Measurements from ENCODE around the gene GNPDA1. TPM values are rescaled to one million over a fixed set of nuclear protein-coding genes. Genes with fewer than 3 reads are reported as not detected.

GNPDA1 gene
- total RNA-seq, 1 experiment from 2014 or later: 99.9 TPM

DNA sequence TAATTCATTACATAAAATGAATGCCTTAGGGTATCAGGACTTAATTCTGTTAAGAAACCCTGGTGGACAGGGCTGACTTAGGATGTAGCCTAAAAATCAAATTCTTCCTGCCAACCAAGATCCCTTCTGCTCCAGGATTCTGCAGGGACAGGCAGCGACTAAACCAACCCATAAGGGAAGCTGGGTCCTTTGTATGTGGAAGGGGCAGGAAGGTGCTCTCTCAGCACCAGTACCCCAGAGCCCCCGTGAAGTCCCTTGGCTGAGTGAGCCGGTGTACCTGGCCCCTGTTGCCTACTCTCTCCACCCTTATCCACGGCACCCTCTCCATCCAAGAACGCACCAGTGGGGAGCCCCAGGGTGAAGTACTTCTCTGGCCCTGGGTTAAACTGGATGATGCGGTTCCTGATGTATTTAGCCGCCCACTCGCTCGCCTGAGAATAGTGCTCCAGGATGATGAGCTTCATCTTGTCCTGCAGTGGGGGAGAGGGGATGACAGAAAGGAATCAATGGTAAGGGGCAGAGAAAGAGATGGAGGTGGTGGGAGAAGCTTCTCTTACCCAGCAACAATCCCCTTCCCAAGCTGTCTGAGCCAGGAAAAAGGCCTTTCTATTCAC lies 1.1 kb downstream of the GNPDA1 start:
- H3K9me3 ChIP-seq (ENCODE audit: control insufficient read depth, insufficient read depth, low read depth, low read length): no peaks in the 10 kb centered on the region
- intact Hi-C loops (cut with micrococcal nuclease; ENCODE audit: unreplicated experiment) (loop anchor here (2.0 kb wide), 1 partner anchor 133 kb away; no protein-coding TSS in a partner anchor), in situ Hi-C loops (cut with HindIII; ENCODE audit: low pct_unique_long_range_greater_than_20kb, low sequenced_read_pairs) (no loop called here)
- H3K4me3 ChIP-seq (ENCODE audit: low read depth in 2 of 2, low read length in 2 of 2): peak overlapping the region; percentile 83 to 99
- no peak for ATAC-seq
- peaks cover 25% of the 10 kb centered on the region for H3K4me1 ChIP-seq (ENCODE audit: control insufficient read depth, insufficient read depth, low read length)
- H3K27me3 ChIP-seq (ENCODE audit: control insufficient read depth, insufficient read depth, low read length): no peaks in the 10 kb centered on the region
- peak overlapping the region; percentile 96 for H3K27ac ChIP-seq (ENCODE audit: low read length)
- POLR2A ChIA-PET: no interaction called here
- BruUV-seq (replicated peaks): TSS peak; percentile 63
- peaks cover 3% of the 10 kb centered on the region for H3K36me3 ChIP-seq (ENCODE audit: control insufficient read depth, insufficient read depth, low read length)
- CTCF ChIA-PET: interaction anchor here (0.5 to 1.5 kb wide), 5 partner anchors 13 to 313 kb away, joined by 3 to 12 read pairs (median 6); partner anchors contain the start of gene SPRY4
- no peak for DNase-seq (ENCODE audit: low read depth, low spot score)
- no peak for TF ChIP-seq TCF7L2 (IDR thresholded peaks at IDR 0.05; ENCODE audit: low read depth, low read length)
- TF ChIP-seq, protein P1, sequence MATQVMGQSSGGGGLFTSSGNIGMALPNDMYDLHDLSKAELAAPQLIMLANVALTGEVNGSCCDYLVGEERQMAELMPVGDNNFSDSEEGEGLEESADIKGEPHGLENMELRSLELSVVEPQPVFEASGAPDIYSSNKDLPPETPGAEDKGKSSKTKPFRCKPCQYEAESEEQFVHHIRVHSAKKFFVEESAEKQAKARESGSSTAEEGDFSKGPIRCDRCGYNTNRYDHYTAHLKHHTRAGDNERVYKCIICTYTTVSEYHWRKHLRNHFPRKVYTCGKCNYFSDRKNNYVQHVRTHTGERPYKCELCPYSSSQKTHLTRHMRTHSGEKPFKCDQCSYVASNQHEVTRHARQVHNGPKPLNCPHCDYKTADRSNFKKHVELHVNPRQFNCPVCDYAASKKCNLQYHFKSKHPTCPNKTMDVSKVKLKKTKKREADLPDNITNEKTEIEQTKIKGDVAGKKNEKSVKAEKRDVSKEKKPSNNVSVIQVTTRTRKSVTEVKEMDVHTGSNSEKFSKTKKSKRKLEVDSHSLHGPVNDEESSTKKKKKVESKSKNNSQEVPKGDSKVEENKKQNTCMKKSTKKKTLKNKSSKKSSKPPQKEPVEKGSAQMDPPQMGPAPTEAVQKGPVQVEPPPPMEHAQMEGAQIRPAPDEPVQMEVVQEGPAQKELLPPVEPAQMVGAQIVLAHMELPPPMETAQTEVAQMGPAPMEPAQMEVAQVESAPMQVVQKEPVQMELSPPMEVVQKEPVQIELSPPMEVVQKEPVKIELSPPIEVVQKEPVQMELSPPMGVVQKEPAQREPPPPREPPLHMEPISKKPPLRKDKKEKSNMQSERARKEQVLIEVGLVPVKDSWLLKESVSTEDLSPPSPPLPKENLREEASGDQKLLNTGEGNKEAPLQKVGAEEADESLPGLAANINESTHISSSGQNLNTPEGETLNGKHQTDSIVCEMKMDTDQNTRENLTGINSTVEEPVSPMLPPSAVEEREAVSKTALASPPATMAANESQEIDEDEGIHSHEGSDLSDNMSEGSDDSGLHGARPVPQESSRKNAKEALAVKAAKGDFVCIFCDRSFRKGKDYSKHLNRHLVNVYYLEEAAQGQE (IDR thresholded peaks at IDR 0.05; ENCODE audit: insufficient read depth in 1 of 2, low read depth in 2 of 2, low read length in 1 of 2): no peak
- TF ChIP-seq, protein P2, sequence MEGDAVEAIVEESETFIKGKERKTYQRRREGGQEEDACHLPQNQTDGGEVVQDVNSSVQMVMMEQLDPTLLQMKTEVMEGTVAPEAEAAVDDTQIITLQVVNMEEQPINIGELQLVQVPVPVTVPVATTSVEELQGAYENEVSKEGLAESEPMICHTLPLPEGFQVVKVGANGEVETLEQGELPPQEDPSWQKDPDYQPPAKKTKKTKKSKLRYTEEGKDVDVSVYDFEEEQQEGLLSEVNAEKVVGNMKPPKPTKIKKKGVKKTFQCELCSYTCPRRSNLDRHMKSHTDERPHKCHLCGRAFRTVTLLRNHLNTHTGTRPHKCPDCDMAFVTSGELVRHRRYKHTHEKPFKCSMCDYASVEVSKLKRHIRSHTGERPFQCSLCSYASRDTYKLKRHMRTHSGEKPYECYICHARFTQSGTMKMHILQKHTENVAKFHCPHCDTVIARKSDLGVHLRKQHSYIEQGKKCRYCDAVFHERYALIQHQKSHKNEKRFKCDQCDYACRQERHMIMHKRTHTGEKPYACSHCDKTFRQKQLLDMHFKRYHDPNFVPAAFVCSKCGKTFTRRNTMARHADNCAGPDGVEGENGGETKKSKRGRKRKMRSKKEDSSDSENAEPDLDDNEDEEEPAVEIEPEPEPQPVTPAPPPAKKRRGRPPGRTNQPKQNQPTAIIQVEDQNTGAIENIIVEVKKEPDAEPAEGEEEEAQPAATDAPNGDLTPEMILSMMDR (IDR thresholded peaks at IDR 0.05): no peak

DNA sequence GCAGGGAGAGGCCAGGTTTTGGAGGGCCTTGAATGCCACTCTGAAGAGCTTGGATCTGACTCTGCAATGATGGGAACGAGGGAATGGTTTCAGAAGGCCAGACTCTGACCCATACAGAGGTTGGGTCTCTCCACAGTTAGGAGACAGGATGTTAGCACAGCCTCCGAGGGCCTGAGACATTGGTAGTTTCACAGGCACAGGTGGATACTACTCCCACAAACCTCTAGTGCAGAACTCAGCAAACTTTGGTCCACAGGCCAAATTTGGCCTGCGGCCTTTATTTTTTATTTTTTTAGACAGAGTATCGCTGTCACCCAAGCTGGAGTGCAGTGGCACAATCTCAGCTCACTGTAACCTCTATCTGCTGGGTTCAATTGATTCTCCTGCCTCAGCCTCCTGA lies 2.9 kb downstream of the GNPDA1 start:
- ChIA-PET POLR2A (interaction anchor here (0.5 to 0.6 kb wide), 2 partner anchors 71 to 539 kb away, joined by 4 read pairs; no protein-coding TSS in a partner anchor), CTCF (interaction anchor here (0.6 kb wide), 2 partner anchors 52 to 353 kb away, joined by 3 read pairs; no protein-coding TSS in a partner anchor)
- no TSS peak for BruUV-seq (replicated peaks)
- Histone ChIP-seq H3K27me3 (ENCODE audit: control insufficient read depth, insufficient read depth, low read length) (no peaks in the 10 kb centered on the region), H3K4me3 (ENCODE audit: low read depth in 2 of 2, low read length in 2 of 2) (no peak overlapping the region), H3K4me1 (ENCODE audit: control insufficient read depth, insufficient read depth, low read length) (peaks cover 17% of the 10 kb centered on the region), H3K27ac (ENCODE audit: low read length) (no peak overlapping the region), H3K9me3 (ENCODE audit: control insufficient read depth, insufficient read depth, low read depth, low read length) (no peaks in the 10 kb centered on the region), H3K36me3 (ENCODE audit: control insufficient read depth, insufficient read depth, low read length) (peaks cover 14% of the 10 kb centered on the region)
- TF ChIP-seq, protein P2 (IDR thresholded peaks at IDR 0.05): no peak
- TF ChIP-seq SIN3A (IDR thresholded peaks at IDR 0.05; ENCODE audit: borderline replicate concordance, insufficient read depth, low read depth, low read length): no peak
- TF ChIP-seq, protein P1 (IDR thresholded peaks at IDR 0.05; ENCODE audit: insufficient read depth in 1 of 2, low read depth in 2 of 2, low read length in 1 of 2): no peak
- TF ChIP-seq TCF7L2 (IDR thresholded peaks at IDR 0.05; ENCODE audit: low read depth, low read length): no peak
- TF ChIP-seq POLR2AphosphoS5 (IDR thresholded peaks at IDR 0.05; ENCODE audit: low read depth, low read length): no peak
- in situ Hi-C loops (cut with HindIII; ENCODE audit: low pct_unique_long_range_greater_than_20kb, low sequenced_read_pairs) (no loop called here), intact Hi-C loops (cut with micrococcal nuclease; ENCODE audit: unreplicated experiment) (no loop called here)
- DNase-seq (ENCODE audit: low read depth, low spot score) (no peak), ATAC-seq (no peak)

All from Panc1 (cell line).